OCI-LY1 (cell line): ENCODE measurements around the gene CEP44.

Experiments
- EZH2 ChIP-seq: fragments of 200-600 bp; sonication (generic), shearing (Covaris generic); IDR thresholded peaks from 2 replicates; pipeline ENCODE4 v1.8.0; 2017; ENCODE audit warnings: borderline replicate concordance, mixed run types, mild to moderate bottlenecking, antibody characterized with exemption, low read length, moderate library complexity, mixed read lengths
- TF ChIP-seq, protein P1 (sequence below): fragments of 200-600 bp; sonication (generic), shearing (Covaris generic); IDR thresholded peaks from 2 replicates; pipeline ENCODE4 v1.5.1; 2017; ENCODE audit warnings: mild to moderate bottlenecking, antibody characterized with exemption, low read length, moderate library complexity, mixed read lengths

DNA sequence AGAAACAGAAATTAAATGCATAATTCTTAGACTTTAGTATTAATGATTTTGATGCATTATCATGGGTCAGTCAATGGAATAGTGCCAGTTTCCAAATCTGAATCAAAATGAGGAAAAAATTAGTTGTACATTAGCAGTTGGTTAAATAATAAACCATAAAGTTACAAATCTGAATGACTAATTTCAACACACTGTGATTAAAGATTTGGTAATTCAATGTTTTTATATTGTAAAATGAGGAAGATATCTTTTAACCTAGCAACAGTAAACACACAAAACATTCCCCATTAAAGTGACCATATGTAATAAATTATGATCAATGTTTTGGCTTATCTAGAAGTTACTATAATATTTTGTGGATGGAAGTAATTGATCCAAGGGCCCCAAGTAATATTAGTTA is 1.8 kb upstream of the CEP44 start:
- TF ChIP-seq, protein P1, sequence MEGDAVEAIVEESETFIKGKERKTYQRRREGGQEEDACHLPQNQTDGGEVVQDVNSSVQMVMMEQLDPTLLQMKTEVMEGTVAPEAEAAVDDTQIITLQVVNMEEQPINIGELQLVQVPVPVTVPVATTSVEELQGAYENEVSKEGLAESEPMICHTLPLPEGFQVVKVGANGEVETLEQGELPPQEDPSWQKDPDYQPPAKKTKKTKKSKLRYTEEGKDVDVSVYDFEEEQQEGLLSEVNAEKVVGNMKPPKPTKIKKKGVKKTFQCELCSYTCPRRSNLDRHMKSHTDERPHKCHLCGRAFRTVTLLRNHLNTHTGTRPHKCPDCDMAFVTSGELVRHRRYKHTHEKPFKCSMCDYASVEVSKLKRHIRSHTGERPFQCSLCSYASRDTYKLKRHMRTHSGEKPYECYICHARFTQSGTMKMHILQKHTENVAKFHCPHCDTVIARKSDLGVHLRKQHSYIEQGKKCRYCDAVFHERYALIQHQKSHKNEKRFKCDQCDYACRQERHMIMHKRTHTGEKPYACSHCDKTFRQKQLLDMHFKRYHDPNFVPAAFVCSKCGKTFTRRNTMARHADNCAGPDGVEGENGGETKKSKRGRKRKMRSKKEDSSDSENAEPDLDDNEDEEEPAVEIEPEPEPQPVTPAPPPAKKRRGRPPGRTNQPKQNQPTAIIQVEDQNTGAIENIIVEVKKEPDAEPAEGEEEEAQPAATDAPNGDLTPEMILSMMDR, result no peak
- no peak for TF ChIP-seq EZH2
